B cell (primary cell): ENCODE data around the gene UBAC2.

Experiments used
- EZH2 ChIP-seq: IDR thresholded peaks from 2 replicates; pipeline ENCODE4 v1.6.1; 2012; ENCODE audit warnings: borderline replicate concordance, low read depth, mild to moderate bottlenecking, moderate library complexity, low read length; ENCODE audit not compliant: insufficient read depth, poor library complexity, severe bottlenecking
- TF ChIP-seq, protein P1 (sequence below): fragments of 200-600 bp; IDR thresholded peaks from one replicate; pipeline ENCODE4 v1.8.0; 2022; ENCODE audit warnings: antibody characterized with exemption, mild to moderate bottlenecking

DNA sequence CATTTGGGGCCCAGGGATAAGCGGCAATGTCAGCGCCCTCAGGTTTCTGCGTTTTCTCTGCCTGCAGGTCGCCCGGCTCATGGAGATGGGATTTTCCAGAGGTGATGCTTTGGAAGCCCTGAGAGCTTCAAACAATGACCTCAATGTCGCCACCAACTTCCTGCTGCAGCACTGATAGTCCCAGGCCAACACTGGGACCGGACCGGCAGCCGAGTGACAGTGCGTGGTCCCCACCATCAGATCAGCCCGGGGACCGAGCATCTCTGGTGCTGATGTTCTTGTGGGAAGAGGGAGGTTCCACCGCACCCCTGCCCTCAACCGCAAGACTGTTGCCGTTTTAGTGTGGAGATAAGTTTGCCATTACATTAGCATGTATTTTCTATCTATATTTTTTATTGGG, 184.5 kb downstream of the UBAC2 start:
- TF ChIP-seq, protein P1, sequence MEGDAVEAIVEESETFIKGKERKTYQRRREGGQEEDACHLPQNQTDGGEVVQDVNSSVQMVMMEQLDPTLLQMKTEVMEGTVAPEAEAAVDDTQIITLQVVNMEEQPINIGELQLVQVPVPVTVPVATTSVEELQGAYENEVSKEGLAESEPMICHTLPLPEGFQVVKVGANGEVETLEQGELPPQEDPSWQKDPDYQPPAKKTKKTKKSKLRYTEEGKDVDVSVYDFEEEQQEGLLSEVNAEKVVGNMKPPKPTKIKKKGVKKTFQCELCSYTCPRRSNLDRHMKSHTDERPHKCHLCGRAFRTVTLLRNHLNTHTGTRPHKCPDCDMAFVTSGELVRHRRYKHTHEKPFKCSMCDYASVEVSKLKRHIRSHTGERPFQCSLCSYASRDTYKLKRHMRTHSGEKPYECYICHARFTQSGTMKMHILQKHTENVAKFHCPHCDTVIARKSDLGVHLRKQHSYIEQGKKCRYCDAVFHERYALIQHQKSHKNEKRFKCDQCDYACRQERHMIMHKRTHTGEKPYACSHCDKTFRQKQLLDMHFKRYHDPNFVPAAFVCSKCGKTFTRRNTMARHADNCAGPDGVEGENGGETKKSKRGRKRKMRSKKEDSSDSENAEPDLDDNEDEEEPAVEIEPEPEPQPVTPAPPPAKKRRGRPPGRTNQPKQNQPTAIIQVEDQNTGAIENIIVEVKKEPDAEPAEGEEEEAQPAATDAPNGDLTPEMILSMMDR = no peak
- no peak for TF ChIP-seq EZH2
